GM12874 (cell line): ENCODE results near the gene VTA1.

Experiments
- CTCF ChIP-seq: IDR thresholded peaks from 2 replicates; pipeline ENCODE4 v1.5.1; 2011; ENCODE audit warnings: low read depth, mild to moderate bottlenecking, control low read depth, low read length, moderate library complexity; ENCODE audit not compliant: insufficient read depth

The VTA1 gene

GRCh38 chr6:142258757-142259156 is 111.7 kb downstream of the VTA1 start:
- no peak for TF ChIP-seq CTCF

- TF ChIP-seq CTCF = no peak
Measured at GRCh38 chr6:142260748-142261147, 113.7 kb downstream of the VTA1 start.

GRCh38 chr6:142262231-142262630 is 115.2 kb downstream of the VTA1 start:
- TF ChIP-seq CTCF = no peak

- no peak for TF ChIP-seq CTCF
Measured at GRCh38 chr6:142265476-142265875, 118.4 kb downstream of the VTA1 start.

- no peak for TF ChIP-seq CTCF
Measured at GRCh38 chr6:142266060-142266459, 119.0 kb downstream of the VTA1 start.

- no peak for TF ChIP-seq CTCF
Measured at GRCh38 chr6:142271476-142271875, 124.4 kb downstream of the VTA1 start.
